Smooth muscle cell of the coronary artery (primary cell): ENCODE data around the gene SRGAP3. TPM values are rescaled to one million over a fixed set of nuclear protein-coding genes. Genes with fewer than 3 reads are reported as not detected.

Experiments
- total RNA-seq: library from RNA; depleted of rRNA; stranded (reverse); fragments of >200 nt; gene quantifications from 2 replicates; pipeline ENCODE4 v1.2.3, GENCODE V29; 2014; ENCODE audit warnings: low replicate concordance

The SRGAP3 gene
- 1.4 and 5.5 TPM in 2 replicates for total RNA-seq

GRCh38 chr3:9249273-9250192, at the start of gene SRGAP3:
Gene SRGAP3, minus strand, starts transcription at chr3:9249646. Its CDS starts 695 bp downstream, at chr3:9248951.

GRCh38 chr3:8963137-8963853, 286.2 kb downstream of the SRGAP3 start, which contains the start of gene RAD18:
Gene RAD18, minus strand, starts transcription at chr3:8963472. Its CDS starts 87 bp downstream, at chr3:8963385.

Other genes starting within 250 kb of the SRGAP3 start
- gene THUMPD3, start 113.4 kb upstream of the SRGAP3 start, total RNA-seq = 44.9 and 76.5 TPM in 2 replicates
- gene SETD5, start 148.0 kb upstream of the SRGAP3 start, total RNA-seq = 31.4 and 37.2 TPM in 2 replicates